ENCODE measurements around the gene RPS4Y1. TPM values are rescaled to one million over a fixed set of nuclear protein-coding genes. Genes with fewer than 3 reads are reported as not detected.

Gene RPS4Y1
- total RNA-seq, 1 donor from 2014 or later: 257 TPM

GRCh38 chrY:2907356-2907755, 66.0 kb downstream of the RPS4Y1 start:
- no peak overlapping the region for H3K27ac Mint-ChIP-seq
- no peaks in the 10 kb centered on the region for H3K27me3 Mint-ChIP-seq
- intact Hi-C loops (cut with micrococcal nuclease): no loop called here
- H3K4me1 Mint-ChIP-seq: no peaks in the 10 kb centered on the region
- H3K4me3 Mint-ChIP-seq: no peak overlapping the region
- peaks cover under 1% of the 10 kb centered on the region for H3K36me3 Mint-ChIP-seq (ENCODE audit: low read depth)
- peaks cover 5% of the 10 kb centered on the region for H3K9me3 Mint-ChIP-seq
- no peak for DNase-seq

GRCh38 chrY:2913066-2913815, 71.8 kb downstream of the RPS4Y1 start:
- intact Hi-C loops (cut with micrococcal nuclease): loop anchor here (1.0 kb wide), 1 partner anchor 21 kb away; no protein-coding TSS in a partner anchor
- Mint-ChIP-seq H3K9me3 (peaks cover 8% of the 10 kb centered on the region), H3K27ac (no peak overlapping the region), H3K4me1 (peaks cover 7% of the 10 kb centered on the region), H3K27me3 (no peaks in the 10 kb centered on the region), H3K4me3 (no peak overlapping the region), H3K36me3 (ENCODE audit: low read depth) (peaks cover 2% of the 10 kb centered on the region)
- DNase-seq: peak; percentile 77

Other genes starting within 250 kb of the RPS4Y1 start
- gene SRY, start 53.9 kb upstream of the RPS4Y1 start, total RNA-seq: not detected in 2 replicates
- gene ZFY, start 93.8 kb downstream of the RPS4Y1 start, total RNA-seq: 15.9 and 18.4 TPM in 2 replicates

Measured in activated CD4-positive, alpha-beta T cell treated with anti-CD3 and anti-CD28 coated beads, Interleukin-2, amount 10 ng/mL, durations not matched to agents 24 days and 14 days (primary cell).